NCI-H748 (cell line): ENCODE results near the gene SYCP1.
"Not testable (repeated sequence)": the region's sequence is repeated elsewhere in the genome, so short reads cannot be mapped to it uniquely, and the experiment has no call there.

ENCODE experiments used
- DNase-seq: peaks from one replicate; lab custom pipeline; 2025; ENCODE audit not compliant: unreplicated experiment; lab: John Stamatoyannopoulos, UW

The SYCP1 gene

GRCh38 chr1:114976891-114977290 lies 122.2 kb downstream of the SYCP1 start:
- no peak for DNase-seq

DNA sequence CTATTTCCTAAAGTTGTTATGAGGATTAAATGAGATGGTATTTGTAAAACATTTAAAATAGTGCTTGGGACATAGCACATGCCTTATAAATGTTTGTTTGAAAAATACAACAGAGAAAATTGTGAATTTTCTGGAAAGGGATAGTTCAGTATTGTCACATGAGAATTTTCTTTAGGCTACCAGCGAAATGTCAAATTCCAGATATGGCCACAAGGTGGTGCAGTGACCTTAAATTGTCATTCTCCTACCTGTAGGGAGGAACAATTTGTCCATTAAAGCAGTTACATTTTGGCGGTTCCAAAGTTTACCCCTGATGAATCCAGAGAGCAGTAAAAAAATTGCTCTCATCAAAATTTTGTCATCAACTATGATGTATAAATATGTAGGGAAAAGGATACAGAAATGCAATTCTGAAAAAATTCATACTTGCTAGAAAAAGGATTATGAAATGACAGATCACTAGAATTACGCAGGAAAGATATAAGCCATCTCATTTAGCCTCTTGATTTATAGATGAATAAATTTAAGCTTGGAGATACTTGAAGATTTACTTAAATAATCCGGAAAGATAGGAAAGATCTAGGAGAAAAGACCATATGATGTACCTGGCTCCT lies 124.7 kb downstream of the SYCP1 start:
- peak; percentile 51 for DNase-seq

DNA sequence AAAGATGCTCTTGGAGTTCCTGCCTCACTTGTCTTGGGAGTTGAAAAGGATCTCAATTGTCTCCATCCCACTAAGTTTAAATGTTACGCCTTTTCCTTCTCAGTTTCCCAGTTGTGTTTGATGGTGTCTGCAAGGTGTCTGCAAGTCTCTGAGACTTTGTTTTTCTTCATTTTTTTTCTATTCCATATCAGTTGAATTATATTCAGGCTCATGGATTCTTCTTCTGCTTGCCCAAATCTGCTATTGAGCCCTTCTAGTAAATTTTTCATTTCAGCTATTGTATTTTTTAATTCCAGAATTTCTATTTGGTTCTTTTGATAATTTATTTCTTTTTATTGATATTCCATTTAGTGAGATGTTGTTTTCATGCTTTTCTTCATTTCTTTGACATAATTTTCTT lies 127.6 kb downstream of the SYCP1 start:
- no peak for DNase-seq

- DNase-seq = no peak
Measured at GRCh38 chr1:114986286-114986685, 131.6 kb downstream of the SYCP1 start.

DNA sequence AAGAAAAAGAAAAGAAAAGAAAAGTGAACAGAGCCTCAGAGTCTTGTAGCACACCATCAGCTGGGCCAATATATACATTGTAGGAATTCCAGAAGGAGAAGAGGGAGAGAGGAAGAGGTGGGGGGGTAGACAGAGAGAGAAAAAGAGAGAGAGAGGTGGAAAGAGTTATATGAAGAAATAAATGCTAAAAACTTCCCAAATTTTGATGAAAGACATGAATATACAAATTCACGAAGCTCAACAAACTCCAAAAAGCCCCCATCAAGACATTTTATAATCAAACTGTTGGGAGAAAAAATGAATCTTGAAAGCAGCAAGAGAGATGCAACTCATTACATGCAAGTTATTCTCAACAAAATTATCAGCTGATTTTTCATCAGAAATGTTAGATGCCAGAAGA lies 133.4 kb downstream of the SYCP1 start:
- no peak for DNase-seq

GRCh38 chr1:114997510-114998289 lies 143.0 kb downstream of the SYCP1 start:
- no peak for DNase-seq

- DNase-seq = no peak
Measured at GRCh38 chr1:115006191-115006590, 151.5 kb downstream of the SYCP1 start.

GRCh38 chr1:115012006-115012405 lies 157.3 kb downstream of the SYCP1 start:
- no peak for DNase-seq

DNA sequence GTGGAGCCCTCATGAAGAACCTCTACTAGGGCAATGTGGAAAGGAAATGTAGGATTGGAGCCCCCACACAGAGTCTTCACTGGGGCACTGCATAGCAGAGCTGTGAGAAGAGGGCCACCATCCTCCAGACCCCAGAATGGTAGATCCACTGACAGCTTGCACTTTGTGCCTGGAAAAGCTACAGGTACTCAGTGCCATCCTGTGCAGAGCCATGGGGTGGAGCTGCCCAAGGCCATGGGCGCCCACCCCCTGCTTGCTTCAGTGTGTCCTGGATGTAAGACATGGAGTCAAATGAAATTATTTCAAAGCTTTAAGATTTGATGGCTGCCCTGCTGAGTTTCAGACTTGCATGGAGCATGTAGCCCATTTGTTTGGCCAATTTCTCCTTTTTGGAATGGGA lies 157.8 kb downstream of the SYCP1 start:
- no peak for DNase-seq

GRCh38 chr1:115013792-115014191 lies 159.1 kb downstream of the SYCP1 start:
- DNase-seq = no peak

DNA sequence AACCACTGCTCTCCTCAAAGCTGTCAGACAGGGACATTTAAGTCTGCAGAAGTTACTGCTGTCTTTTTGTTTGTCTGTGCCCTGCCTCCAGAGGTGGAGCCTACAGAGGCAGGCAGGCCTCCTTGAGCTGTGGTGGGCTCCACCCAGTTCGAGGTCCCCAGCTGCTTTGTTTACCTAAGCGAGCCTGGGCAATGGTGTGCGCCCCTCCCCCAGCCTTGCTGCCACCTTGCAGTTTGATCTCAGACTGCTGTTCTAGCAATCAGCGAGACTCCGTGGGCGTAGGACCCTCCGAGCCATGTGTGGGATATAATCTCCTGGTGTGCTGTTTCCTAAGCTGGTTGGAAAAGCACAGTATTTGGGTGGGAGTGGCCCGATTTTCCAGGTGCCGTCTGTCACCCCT lies 164.9 kb downstream of the SYCP1 start:
- DNase-seq = not testable (repeated sequence)

GRCh38 chr1:115021145-115021544 lies 166.5 kb downstream of the SYCP1 start:
- DNase-seq = no peak

DNA sequence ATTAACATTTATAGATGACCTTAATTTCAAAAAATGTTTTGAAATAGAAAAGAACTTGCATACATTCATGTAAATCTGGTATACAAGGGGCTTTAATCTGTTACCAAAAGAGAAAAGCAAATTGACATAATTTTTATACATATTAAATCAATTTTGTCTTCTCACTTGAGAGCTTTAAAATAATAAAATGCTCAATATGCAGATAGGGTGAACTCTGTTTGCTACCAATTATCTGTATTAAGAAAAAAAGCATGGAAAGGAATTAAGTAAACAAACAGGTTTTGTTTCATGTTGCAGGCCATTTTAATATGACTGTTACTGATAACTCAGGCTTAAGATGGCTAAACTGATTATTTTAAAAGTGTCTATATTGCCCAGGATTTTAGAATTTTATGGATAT lies 168.9 kb downstream of the SYCP1 start:
- no peak for DNase-seq

- no peak for DNase-seq
Measured at GRCh38 chr1:115029526-115029925, 174.9 kb downstream of the SYCP1 start, which contains the start of gene TSHB. TSS of gene TSHB (plus strand) at chr1:115029826. CDS start at chr1:115033363, 3,537 bp downstream.

- DNase-seq = no peak
Measured at GRCh38 chr1:115031595-115031994, 176.9 kb downstream of the SYCP1 start.

- DNase-seq = no peak
Measured at GRCh38 chr1:115035652-115036051, 181.0 kb downstream of the SYCP1 start.

- no peak for DNase-seq
Measured at GRCh38 chr1:115036814-115037507, 182.3 kb downstream of the SYCP1 start.

DNA sequence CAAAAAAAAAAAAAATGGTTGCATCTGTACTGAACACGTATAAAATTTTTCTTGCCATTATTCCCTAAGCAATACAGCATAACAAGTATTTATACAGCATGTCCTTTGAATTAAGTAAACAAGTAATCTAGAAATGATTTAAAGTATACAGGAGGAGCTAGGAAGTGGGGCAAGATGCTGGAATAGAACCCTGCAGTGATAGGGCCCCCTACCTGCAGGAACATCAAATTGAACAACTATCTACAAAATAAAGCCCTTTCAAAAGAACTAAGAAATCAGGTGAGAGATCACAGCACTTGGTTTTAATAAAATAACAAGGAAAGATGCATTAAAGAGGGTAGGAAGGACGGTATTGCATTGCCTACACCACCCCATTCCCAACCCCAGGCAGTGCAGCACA lies 185.8 kb downstream of the SYCP1 start:
- no peak for DNase-seq

GRCh38 chr1:115041654-115042053 lies 187.0 kb downstream of the SYCP1 start:
- peak; percentile 29 for DNase-seq
